NCI-H146 treated with DMSO at 0.1 percent for 48 hours (cell line): ENCODE measurements around the gene SEPTIN3.

Experiments
- DNase-seq: peaks from one replicate; lab custom pipeline; 2025; ENCODE audit not compliant: unreplicated experiment; lab: John Stamatoyannopoulos, UW

Gene SEPTIN3, protein sequence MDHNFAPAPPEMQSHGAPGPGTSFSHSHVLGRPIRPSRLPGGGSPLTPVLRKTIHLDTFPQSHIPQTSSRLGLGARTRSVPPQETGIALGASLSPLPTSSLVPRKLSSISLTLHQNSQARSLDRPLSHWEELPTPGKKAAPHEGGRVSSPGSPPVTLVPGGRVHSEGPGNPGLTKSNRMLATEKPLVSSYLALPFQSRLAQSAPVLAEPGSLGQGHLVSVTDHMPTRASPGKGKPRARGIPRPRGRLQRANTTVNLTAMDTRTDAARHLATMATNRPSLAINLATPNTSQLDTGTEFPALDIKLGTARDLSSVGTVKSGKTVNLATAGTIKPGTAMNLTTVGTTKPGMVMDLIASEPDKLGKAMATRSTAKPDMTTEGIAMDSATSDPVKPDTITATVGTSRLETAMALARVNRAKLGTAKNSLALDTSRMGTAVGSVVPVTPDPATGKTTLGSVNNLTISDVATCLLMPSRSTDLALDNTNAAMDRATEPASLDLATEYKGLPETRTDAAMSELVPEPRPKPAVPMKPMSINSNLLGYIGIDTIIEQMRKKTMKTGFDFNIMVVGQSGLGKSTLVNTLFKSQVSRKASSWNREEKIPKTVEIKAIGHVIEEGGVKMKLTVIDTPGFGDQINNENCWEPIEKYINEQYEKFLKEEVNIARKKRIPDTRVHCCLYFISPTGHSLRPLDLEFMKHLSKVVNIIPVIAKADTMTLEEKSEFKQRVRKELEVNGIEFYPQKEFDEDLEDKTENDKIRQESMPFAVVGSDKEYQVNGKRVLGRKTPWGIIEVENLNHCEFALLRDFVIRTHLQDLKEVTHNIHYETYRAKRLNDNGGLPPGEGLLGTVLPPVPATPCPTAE

DNA sequence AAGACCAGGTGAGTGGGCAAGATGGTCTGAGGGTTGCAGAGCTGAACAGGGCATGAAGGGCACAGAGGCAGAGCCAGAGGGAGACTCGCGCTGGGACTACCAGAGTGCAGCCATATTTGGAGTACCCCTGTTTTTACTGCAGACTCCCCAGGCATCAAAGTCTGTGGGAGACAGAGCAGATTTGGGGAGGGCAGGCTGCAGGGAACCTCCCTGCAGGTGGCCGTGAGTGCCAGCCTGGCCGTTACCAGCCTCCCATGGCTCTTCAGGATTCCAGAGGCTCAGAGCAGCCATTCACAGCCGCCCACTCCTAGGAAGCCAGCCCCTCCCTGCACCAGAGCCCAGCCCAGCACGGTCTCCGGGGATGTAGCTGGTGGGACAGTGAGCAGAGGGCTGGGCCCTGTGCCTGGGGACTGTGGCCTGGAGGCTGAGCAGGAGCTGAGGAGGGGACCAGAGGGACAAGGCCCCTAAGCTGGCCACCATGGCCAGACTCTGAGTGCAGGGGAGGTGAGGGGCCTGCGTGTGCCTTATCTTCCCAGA is at the start of gene SEPTIN3:
TSS of gene SEPTIN3 (plus strand) at position 334 of the 537 bp plus-strand sequence. CDS start 2,050 bp downstream, outside the sequence.
- DNase-seq, result no peak

DNA sequence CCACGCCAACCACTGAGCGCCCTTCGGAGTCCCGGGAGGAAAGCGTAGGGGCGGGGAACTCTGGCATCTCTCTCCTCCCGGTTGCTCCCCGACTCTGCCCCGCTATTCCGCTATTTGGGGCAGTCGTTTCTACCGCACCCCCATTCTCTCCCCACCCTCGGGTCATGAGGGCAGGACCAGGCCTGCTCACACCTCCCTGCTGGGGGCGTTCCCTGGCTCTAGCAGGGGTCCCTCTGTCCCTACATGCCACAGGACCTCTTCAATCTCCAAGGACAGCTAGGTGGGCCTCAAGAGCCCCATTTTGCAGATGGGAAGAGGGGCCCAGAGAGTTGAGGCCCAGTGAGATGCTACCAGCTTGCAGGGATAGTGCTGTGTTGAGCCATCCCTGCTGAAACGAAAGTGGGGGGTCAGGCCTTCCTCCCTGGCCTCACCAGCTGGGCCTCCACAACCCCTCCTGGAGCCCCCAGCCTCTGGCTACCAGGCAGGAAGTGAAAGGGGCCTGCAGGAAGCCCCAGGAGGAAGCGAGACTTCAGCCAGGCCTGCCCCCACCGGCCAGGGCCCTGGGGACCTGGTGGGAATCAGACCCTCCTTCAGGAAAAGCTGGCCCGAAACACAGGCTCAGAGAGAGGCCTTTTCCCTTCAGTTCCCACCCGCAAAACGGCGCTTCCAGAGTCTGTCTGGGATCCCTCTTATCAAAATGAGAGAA is 48.8 kb upstream of the SEPTIN3 start:
- no peak for DNase-seq

DNA sequence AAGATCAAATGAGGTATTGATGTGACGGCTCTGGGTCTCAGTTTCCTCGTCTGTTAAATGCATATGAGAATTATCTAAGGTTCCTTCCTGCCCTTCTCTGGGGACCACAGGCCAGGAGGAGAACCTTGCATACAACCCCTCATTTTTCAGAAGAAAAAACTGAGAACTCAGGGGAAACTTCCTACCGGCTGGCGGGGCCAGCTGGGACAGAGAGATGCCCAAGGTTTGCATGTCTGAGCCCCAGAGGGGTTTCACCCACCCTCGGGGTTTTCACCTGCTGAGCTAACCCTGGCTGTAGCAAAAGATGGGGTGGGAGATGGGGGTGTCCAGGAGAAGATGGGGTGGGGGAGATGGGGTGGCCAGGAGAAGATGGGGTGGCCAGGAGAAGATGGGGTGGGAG is 46.9 kb upstream of the SEPTIN3 start:
- DNase-seq, result no peak

DNA sequence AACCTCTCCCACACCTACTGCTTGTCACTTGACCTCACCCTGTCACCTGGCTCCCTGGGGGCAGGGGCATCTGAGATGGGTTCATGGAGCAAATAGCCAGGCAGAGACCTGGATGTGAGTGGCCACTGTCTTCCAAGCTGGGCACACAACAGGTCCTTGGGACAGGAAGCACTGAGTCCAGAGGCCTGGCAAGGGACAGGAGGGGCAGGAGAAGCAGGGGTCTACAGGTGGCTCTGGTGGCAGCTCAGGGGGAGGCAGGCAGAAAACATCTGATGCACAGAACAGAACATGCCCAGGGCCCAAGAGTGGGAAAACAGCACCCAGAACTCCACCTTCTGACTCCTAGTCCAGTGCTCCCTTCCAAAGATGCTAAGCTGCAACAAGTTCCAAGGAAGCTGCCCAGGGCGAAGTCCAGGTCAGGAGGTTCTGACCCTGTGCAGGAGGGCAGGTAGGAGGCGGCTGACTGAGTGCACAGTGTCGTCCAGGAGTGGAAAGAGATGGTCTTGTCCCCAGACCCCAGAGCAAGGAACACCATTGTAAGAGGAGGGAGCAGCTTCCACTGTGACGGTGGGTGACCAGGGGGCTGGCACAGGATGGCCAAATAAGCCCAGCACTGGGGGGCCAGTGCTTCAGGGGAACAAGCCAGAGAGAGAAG is 46.2 kb upstream of the SEPTIN3 start:
- DNase-seq, result no peak

DNA sequence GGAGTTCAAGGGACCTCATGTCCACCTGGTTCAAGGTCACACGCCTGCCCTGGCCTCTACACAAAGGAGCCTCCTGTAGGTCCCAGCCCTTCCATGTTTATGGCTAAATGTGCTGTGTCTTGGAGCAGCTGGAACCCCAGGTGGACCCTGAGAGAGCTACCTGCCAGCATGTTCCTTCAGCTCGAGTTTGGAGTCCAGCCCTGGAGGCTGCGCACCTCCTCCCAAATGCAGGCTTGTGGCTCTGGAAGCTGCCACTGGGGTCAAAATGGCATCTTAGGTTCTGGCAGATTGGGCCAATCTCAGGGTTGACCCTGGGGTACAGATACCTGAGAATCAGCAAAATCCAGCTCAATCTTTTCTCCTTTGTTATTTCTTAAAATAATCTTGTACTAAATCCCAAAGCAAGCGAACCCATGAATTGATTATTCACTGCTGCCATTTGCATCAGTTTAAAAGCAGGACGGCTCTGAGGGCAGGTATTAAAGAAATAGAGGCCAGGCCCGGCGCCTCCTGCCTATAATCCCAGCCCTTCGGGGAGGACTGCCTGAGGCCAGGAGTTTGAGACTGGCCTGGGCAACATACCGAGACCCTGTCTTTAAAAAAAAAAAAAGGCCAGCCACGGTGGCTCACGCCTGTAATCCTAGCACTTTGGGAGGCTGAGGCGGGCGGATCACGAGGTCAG is 45.5 kb upstream of the SEPTIN3 start:
- no peak for DNase-seq

DNA sequence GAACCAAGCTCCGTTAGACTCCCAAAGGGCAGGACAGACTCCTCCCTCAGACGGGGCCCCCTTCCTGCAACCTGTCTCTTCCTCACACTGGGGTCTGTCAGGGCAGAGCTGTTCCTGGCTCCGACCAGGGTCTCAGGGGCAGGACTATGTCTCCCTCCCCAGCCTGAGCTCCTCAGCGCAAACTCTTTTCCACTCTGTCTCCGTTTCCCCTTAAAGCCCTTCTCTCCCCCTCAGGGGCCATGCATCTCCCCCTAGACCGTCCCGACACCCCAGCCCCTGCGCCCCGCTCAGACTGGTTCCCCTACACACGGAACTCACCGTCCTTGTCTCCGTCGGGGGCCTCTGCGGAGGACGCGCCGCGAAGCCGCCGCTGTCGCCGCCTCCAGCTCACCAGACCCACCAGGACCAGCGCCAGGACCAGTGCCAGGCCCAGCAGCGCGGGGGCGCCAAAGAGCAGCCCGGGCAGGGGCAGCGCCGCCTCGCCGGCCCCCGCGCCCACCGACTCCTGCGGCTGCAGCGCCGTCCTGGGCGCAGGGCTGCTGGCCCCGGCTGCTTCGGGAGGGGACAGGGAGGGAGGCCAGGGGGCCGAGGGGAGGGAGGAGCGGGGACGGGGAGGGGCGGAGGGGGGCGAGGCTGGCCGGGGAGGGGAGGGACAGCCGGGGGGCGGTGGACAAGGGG is 43.3 kb upstream of the SEPTIN3 start:
- peak; percentile 33 for DNase-seq

GRCh38 chr22:41927813-41928212 is 41.4 kb upstream of the SEPTIN3 start:
- DNase-seq, result no peak

DNA sequence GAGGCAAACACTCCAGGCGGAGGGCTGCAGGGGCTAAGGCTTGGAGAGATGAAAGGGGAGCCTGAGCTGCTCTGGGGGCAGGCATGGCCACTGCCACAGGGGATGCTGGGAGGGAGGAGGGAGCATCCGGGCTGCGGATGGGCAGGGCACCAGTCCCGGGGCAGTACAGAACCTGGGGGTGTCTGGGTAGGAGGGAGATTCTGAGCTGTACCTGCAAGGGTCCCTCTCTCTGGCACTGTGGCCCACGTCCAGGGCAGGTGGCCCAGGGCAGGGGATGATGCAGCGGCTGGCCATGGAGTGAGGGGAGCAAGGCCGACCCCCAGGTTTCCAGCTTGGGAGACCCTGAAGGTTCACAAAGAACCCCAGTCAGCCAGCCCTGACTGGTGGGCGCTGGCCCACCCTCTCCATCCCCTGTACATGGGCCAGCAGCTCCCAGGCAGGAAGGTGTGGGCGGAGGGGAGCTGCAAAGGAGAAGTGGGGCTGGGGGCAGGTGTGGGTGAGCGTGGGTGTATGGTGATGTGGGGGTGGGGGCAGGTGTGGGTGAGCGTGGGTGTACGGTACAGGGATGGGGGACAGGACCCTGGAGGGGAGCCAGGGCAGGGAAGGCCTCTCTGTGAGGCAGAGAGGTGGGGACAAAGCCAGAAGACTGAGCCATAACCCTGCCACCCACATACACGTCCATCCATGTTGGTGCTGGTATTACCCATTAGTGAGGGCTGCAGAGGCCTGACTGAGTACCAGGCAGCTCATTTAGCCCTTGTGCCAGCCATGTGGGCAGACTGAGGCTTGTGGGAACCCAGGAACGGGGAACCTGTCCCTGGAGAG is 40.4 kb upstream of the SEPTIN3 start:
- DNase-seq, result no peak

DNA sequence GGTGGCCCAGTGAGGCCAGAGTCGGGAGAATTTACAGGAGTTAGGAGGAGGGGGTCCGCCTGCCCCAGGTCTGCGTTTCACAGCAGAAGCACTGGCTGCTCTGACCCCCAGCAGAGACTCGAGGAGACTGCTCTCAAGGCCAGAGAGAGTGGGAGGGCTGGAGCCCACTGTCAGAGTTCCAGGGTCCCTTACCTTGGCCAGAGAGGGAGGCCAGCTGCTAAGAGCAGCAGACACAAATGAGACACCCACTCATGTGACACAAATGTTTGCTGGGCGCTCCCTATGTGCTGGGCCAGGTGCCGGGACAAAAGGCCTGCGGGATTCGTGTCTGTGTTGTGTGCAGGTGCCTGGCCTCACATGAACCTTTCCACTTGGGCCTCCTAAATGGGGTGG is 39.8 kb upstream of the SEPTIN3 start:
- no peak for DNase-seq

DNA sequence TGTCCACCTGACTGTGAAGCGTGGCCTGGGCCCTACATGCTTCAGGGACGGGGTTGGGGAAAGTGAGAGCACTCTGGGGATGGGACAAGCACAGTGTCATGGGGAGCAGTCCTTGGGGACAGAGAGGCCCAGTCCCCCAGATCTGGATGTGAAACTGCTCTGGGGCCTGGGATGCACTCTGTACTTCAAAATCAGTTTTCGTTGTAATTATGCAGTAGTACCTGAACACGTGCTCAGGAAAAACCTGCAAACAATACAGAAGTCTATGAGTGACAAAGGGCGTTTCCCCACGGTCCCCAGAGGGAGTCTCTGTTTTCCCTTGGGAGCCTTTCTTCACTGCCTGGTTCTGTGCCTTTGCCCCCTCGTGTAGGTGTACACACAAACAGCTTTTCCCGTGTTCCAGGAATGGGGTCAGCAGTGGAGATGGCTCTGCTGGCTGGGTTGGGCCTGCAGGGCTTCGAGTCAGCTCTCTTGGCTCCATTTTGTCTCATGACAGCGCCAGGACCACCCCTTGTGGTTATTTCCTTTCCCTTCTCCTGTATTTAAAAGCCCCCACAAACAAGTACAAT is 37.5 kb upstream of the SEPTIN3 start:
- no peak for DNase-seq

DNA sequence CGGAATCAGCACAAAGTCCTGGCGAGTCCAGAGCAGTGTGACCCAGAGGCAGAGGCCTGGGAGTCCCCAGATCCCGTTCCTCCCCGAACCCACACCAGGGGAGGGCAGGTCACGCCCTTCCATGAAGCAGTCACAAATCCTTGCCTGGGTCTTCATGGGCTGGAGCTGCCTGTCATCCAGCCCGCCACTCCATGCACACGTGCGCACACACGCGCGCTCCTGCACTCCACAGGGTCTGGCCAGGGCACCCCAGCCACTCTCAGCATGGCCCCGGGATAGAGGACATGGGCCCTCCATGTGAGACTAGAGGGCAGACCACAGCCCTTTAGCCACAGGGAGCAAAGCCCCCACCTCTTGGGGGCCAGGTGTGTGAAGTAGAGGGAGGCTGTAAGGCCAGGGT is 36.9 kb upstream of the SEPTIN3 start:
- no peak for DNase-seq

GRCh38 chr22:41933411-41934177 is 35.6 kb upstream of the SEPTIN3 start:
- no peak for DNase-seq

DNA sequence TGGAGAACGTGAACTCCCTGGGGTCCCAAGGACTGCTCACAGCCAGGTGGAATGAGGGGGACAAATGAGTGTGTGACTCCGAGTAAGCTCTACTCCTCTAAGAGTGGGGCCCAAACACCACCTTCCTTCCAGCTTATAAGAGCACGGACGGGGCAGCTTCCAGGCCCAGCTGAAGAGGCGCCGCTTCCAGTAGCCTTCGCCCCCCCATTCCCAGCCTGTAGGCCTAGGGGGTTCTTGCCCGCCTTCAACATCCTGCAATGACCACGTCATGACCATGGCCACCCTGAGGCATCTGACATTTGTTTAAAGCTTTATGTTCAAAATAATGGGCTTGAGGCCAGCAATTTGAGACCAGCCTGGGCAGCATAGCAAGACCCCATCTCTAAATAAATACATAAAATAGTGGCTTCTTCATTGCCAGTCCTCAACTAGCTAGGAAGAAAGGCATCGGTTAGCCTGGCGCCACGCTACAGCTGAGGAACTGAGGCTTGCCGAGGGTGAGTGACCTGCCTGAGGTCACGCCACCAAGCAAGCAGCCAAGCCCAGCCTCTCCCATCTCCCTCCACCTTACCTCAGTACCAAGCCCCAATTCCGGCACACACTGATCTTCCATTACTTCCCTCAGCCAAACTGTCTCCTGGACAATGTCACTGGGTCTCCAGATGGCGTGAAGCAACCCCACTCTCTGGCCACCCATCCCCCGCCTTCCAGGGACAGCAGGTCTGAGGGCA is 34.8 kb upstream of the SEPTIN3 start:
- no peak for DNase-seq

GRCh38 chr22:41935015-41935351 is 34.3 kb upstream of the SEPTIN3 start:
- no peak for DNase-seq

DNA sequence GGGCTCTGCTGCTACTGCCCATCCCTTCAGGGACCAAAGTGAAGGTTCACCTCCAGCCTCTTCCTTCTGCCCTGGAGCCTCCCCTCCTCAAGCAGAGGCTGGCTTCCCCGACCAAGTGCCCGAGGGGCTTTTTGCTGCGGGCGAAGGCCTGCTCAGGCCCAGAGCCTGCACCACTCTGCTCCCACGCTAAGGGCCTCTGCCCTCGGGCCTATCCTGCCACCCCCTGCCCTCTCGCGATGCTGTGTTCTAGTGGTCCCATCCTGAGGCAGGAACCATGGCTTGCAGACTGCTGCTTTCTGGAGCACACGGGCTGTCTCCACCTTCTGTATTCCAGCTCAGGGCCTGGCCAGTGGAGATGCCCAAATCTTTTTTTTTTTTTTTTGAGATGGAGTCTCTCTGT is 33.7 kb upstream of the SEPTIN3 start:
- DNase-seq, result no peak

DNA sequence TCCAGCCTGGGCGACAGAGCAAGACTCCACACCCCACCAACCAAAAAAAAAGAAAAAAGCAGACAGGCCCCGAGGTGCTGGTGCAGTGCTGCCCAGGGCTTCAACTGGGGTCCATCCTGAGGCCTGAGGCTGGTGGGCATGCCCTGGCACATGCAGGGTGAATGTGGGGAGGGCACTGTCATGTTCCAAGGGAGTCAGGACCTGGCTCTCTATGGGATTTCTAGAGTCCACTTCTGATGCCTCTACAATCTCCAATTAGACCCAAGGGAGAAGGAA is 32.4 kb upstream of the SEPTIN3 start:
- no peak for DNase-seq
